NCI-H748 (cell line): ENCODE measurements around the gene MELTF.

ENCODE experiments used
- DNase-seq: peaks from one replicate; lab custom pipeline; 2025; ENCODE audit not compliant: unreplicated experiment; lab: John Stamatoyannopoulos, UW

MELTF gene

DNA sequence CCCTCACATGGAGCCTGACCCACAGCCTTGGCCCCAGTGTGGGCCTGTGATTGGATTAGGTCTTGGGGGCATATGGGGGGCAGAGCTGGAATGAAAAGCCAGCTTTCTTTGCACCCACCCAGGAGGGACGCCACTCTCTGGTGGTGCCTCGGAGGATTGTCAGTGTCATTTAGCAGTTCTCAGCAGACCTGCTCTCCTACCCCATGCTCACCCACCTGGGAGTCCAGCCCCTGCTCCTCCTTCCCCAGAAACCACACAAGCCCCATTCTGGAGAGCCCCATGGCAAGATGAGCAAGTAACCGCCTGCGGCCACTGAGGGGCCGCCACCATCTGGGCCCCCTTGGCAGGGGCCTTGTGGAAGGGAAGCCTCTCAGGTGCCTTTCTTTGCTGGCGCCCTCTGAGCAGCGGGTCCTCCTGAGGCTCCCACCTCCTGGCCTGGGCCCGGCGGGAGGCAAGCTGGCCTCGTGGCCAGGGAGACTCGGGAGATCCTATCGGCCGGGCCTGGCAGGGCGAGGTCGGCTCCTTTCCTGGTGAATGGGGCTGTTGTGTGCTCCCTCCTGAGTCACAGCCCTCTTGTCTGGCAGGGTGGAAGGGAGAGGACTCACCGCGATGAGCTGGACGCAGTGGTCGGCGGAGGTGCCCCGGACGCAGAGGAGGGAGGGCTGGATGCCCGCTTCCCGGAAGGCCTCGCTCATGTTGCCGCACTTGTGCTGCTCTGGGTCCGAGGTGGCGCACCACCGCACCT lies 2.3 kb downstream of the MELTF start:
- no peak for DNase-seq

DNA sequence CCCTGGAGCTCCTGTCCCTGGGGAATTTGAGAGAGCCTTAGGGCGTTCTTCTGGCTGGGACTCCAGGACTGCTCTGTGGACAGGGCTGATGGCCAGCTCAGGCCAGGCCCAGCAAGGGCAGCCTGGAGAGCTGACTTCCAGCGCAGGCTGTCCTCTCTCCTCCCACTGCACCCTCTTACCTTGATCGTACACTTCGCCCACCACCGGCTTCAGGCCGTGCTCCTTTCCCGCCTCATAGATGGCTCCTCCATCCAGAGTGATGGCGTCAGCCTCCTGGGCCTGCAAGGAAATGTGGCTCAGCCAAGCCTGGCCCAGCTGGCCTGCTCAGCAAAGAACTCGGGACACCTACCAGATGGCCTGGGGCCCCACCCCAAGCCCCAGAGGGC lies 3.1 kb downstream of the MELTF start:
- DNase-seq, result no peak

DNA sequence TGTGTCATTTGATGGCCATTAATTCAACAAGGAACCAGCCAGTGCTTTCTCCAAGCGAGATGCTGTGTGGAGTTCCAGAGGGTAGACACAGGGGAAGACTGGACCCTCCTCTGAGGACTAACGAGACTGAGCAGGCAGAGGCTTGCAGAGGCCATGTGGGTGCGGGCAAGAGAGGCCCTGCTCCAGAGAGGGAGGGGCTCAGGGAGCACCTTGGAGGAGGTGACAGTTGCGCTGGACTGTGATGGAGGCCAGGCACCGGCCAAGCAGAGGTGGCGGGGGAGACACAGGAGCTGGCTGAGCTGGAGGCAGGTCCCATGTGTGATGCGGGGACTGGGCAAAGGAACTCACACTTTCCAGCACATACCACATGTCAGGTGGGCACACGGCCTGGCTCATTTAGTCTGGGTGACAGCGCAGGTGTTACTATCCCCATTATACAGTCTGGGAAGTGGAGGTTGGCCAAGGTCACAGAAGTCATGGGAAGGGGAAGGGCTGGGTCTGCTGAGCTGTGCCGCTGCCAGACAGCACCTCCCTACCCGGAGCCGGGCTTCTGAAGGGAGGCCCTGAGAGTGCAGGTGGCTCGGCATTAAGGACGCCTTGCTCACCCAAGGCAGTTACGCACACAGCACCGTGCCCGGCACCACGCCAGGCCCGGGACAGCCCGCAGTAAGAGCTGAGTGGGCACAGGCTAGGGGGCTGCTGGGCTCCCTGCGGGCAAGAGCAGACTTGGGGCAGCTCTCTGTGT lies 3.7 kb downstream of the MELTF start:
- DNase-seq, result no peak

DNA sequence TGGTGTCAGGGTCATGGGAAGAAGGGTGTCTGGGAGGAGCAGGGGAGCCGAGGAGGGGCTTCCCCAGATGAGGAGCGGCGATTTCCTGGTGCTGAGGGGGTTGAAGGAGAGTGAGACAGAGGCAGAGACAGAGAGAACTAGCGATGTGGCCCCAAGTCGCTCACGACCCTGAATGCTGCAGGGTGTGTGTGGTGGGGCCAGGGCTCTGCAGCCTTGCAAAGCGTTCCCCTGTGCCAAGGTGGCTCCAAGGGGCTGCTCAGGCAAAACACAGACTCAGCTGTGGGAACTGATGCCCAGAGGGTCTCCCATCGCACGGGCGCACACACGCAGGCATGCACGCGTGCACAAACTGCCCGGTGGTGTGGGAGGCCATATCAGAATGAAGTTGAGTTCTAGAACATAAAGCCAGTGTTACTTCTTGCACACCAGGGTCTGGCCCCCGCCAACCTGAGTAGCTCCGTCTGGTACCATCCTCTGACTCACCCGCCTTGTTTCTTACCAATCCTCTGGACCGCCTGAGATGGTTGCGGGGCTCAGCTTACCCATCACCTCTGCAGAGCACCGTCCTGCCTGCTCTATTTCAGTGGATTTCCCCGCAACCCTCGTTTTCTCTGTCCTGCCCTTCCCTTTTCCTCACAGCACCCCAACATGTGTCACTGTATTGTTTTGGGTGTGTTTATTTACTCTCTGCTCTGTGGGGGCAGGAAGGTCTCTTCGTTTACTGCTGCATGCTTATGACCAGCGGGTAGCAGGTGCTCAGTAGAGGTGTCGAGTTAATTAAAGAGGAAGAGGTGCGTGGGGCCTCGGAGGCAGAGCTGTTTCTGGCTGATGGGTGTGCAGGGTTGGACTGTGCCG lies 4.5 kb downstream of the MELTF start:
- DNase-seq, result no peak

DNA sequence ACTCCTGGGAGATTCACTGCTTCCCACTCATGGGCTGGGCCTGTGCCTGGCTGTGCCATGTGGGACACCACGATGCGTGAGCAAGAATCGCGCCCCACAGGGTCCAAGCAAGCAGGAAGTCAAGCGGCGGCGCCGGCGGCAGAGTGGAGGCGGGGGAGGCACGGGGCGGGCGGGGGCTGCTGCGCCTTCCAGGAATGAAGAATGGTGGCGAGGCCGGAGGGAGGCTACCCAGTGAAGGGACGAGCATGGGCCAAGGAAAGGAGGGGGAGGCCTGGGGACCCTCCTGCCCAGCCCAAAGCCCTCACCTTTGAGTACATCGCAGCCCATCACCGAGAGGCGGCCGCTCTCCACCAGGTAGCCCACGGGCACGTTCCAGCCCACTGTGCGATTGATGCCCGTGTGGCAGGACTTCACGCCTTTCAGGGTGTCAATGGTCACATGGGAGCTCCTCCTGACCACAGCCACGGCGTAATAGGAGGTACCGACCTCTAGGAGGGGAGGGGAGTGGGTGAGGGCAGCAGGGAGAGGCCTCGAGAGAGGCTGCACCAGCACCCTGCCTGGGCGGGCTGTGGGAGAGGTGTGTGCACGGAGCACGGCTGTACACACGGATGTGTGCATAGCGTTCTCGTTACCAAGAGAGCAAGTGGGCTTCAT lies 5.5 kb downstream of the MELTF start:
- DNase-seq, result no peak

DNA sequence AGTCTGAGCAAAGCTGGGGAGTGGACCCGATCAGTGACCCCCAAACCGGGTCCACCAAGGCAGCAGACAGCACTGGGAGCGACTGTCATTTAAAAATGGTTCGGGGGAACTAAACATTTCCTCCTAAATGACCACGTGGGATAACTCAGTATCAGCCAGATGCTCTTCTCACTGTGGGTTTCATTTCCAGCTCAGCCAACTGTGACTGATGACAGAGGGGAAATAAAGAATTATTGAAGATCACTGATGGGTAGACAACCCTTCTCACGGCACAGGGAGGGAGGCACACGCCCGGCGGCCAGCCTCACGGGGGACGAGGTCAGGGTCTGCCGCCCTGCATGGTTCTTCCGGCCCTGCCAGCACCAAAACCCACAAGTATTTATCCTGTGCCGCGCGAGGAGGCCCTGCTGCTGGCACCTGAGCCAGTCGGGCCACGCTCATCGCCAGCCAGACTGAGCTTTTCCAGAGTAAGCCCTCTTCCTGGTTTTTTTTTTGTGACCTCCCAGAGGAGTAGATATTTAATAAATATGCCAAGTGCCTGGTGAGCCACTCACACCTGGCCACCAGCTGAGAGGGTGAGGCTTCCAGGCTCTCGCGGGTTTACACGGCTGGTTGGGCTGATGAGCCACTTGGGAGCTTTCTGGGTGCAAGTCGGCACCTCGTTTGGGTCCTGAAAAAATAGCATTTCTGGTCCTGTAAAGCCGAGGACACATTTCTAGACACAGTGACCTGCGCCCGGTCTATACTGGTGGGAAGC lies 6.2 kb downstream of the MELTF start:
- no peak for DNase-seq

DNA sequence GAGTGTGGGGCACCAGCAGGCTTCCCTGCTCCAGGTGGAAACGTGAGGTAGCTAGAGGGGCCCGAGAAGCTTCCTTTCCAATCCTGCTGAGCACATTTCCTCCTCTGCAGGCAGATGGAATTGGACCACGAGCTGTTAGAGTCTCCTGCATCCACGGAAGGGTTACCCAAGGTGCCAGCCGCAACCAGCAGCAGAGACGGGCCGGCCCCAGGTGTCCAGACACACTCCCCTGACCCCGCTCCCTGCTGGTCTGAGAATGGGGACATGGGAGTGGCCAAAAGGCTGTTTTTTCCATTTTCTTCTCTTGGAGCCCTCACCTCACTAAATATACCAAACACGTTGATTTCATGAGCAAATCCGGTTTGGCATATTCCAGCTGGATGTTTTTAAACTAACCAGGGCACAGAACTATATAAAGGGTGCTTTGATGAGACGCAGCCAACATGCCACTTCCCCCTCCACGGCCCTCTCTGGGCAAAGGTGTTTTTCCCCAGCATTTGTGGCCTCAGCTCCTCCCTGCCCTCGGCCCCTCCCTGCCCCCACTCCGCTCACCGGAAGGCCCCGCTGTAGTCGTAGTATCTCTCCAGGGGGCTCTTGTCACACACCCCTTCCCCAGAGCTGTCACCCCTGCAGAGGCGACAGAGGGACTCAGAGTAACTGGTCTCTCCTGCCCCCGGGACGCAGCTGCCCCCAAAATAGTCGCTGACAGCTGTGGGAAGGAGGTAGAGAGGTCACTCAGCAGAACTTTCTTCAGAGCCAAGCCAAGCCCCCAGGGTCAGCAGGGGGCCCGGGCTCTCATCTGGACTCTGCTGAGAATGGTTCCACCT lies 7.0 kb downstream of the MELTF start:
- DNase-seq, result no peak

DNA sequence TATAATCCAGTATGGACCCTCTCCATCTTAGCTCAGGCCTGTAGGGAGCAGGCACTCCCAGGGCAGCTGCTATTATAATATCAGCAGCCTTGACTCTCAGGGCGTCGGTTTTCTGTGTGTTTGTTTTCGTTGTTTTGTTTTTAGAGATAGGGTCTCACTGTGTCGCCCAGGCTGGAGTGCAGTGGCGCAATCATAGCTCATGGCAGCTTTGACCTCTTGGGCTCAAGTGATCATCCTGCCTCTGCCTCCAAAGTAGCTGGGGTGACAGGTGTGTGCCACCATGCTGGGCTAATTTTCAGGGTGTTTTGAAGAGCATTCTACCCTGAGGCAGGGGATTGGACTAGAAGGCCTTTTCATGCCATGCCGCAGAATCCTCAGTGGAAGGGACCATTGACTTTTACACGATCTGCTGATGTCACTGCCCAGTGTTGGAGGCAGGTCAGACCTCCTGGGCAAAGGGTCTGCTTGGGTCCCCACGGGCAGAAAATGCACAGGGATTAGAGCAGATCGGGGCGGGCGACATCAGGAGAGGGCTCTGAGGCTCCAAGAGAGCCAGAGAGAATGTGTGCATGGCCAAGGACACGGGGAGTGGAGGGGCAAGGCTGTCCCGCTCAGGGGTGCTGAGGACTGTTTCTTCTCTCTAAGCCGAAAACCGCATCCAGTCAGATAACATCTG lies 7.8 kb downstream of the MELTF start:
- no peak for DNase-seq

DNA sequence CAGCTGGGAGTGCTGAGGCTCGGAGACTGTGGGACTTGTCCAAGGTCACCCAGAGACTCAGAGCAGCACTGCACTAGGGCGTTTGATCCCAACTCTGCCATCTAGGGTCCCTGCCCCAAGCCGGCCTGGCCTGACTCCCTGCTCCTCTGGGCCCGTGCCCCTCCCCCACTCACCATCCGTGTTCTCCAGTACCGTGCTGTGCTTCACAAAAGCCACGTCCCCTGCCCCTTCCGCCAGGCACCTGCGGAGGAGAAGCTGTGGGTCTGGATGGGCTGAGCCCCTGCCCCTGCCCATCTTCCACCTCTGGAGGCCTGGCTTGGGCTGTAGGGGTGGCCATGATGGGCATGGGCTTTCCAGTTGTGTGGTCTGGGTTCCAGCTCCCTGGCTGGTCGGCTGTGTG lies 8.4 kb downstream of the MELTF start:
- DNase-seq, result no peak

DNA sequence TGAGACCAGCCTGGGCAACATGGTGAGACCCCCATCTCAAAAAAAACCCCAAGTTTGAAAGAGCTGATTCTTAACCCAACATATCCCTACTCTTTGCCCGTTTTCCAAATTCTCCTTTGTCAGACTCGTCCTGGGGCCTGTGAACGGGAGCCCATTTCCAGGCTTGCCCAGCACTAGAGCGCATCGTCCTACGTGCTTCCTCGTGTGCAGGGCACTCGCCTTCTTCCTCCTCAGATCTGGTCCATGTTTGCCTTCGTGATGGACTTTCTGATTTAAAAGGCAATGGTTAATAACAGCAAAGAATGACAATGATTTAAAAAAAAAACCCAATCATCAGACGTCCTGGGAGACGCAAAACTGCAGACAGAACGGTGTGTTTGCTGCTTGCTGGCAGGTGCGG lies 10.1 kb downstream of the MELTF start:
- DNase-seq, result no peak

DNA sequence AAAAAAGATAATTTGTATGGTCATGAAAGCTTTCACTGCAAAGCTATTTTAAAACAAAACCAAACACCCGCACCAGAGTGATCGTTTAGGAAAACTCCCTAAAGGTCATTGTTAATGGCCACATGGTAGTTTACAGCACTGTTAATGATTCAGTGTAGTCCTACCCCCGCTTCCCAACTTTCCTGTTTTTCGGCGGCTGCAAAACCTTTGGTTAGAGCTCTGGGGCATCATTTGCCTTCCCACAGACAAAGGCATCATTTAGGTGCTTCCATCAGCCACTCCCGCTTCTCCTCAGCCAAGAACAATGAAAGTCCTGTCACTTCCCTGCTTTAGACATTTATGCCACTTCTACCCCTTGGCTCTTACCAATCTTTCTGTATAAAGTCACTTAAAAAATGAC lies 10.6 kb downstream of the MELTF start:
- no peak for DNase-seq

DNA sequence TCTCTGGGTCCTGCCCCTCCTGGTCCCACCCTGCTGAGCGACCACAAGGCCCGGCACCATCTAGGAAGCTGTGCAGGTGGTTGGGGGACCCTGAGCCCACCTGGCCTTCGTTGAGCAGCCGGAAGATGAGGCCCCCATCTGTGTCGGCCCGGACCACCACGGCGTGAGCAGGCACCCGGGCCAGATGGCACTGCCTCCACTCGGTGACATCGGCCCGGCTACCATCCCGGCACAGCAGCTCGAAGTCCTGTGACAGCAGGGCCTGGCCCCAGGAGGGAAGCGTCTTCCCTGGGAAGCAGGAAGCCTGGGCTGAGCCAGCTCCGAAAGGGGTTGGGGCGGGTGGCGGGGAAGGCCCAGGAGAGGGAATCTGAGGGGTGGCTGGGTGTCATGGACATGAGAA lies 12.6 kb downstream of the MELTF start:
- no peak for DNase-seq

DNA sequence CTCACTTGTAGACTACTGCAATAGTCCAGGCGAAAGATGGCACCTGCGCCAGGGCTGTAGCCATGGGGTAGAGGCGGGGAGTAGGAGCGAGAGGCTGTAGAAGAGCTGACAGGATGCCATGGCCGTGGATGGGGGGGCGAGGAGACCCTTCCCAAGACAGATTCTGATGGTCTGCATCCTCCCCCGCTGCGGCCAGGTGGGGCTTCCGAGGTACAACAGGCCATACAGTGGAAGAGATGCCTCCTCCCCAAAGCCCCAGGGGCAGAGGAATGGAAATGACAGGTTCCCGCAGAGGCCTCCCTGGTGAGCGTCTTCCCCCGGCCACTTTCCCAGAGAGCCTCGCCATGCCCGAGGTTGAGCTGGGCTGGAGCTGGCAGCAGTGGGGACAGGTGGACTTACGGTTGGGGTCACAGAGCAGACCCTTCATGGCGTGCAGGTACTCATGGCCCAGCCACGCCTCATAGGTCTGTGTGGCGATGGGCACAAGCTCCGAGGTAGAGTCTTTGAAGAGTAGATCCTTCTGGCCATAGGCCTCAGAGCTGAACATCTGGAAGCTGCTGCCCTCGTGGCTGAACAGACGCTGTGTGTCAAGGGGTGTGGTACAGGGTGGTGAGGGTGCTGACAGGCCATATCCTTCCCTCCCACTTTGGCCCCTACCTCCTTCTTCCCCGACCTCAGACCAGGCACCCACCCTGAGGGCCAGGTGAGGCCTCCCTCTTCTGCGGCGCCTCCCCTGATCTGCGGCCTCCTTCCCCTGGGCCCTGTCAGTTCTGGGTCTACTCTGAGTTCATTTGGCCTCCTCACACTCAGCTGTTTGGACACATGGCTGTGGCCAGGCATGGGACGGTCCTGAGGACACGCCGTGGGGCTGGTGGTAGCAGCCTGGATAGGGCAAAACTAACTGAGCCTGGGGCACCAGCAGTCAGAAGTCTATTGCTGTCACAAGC lies 13.6 kb downstream of the MELTF start:
- no peak for DNase-seq

DNA sequence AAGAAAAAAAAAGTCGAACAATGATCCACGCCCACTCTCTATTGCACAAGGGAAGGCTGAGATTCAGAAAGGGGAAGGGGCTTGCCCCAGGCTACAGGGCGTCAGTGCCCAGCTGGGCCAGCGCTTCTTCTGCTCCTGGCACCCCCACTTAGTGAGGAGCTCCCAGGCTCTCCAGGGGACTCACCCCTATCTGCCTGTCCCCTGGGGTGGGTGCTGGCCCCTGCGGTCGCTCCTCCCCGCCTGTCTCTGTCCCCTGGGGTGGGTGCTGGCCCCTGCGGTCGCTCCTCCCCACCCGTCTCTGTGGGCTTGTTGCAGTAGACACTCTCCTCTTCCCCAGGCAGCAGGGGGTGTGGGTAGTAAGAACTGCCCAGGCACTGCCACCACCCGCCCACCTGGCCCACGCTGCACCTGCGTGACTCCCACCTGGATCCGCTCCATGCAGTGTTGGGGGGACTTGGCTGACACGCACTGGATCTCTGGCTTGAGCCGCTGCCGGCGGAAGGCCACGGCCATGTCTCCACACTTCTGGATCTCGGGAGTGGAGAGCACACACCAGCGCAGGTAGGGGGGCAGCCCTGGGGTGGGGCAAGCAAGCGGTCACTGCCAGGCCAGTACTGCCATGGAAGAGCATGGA lies 14.6 kb downstream of the MELTF start:
- no peak for DNase-seq

DNA sequence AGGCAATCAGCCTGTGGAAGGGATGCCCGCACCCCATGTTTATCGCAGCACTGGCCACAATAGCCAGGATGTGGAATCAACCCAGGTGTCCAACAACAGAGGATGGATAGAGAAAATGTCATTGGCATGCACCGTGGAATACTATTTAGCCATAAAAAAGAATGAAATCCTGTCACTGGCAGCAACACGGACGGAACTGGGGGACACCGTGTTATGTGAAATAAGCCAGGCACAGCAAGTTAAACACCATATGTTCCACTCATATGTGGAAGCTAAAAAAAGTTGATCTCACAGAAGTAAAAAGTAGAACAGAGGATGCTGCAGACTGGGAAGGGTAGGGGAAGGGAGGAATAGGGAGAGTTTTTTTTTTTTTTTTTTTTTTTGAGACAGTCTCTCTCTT lies 15.6 kb downstream of the MELTF start:
- no peak for DNase-seq

DNA sequence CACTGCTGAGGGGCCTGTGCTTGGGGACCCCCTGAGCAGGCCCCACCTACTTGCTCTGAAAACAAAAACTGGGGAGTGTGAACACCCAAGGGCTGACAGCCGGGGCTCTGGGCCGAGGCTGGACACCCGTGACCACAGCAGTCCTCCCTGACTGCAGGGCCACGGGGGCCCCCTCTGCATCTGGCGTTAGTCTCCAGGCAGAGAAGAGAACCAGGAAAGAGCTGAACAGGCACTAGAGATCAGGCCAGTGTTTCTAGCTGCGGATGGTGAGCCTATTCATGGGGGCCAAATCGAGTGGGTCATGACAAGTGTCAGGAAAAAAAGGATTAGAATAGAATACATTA lies 17.1 kb downstream of the MELTF start:
- no peak for DNase-seq

DNA sequence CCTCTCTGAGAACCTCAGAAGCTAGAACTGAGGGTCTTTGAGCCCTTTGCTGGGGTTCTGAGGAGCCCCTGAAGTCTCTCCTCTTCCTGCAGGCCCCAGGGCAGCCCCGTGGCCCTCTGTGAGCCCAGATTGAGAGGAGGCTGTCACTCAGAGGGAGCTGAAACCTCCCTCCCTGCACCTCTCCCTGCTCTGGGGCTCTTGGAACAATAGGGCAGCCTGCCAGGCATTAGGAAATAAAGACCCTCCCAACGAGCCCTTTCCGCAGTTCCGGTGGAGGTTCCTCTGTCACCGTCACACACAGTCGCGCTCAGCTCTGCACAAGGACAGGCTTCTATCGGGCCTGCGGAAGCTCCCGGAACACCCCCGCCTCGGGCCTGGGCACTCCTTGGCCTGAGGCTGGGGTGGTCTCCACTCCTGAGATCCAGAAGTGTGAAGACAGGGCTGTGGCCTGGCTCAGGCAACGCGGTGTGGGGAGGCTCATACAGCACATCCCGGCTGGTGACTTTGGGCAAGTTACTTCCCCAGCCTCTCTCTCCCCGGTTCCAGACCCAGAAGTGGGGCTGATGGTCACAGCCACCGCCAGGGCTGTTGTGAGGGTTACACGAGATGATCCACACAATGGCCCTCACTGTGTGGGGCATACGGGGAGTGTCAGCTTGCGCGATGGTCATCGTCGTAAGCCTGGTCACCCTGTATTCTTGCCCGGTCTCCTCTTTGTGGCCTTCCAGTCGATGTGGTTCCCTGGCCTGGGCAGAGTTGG lies 17.7 kb downstream of the MELTF start:
- DNase-seq, result no peak
